Forelimb muscle (tissue), 1 donor: ENCODE results near the gene DUSP28. TPM values are rescaled to one million over a fixed set of nuclear protein-coding genes. Genes with fewer than 3 reads are reported as not detected.
A peak's percentile ranks its signal among the peaks of the same experiment; 100 is the strongest.

Source experiments
- DNase-seq: peaks from one replicate; pipeline ENCODE4 v3.0.0-alpha.2; 2013; ENCODE audit warnings: low read depth
- polyA plus RNA-seq: library from polyadenylated mRNA; unstranded; fragments of 120-200 nt; gene quantifications from one replicate; pipeline ENCODE4 v1.2.1, GENCODE V29; 2013; ENCODE audit not compliant: insufficient read length

DUSP28 gene
- polyA plus RNA-seq, 1 donor = 10.9 TPM

DNA sequence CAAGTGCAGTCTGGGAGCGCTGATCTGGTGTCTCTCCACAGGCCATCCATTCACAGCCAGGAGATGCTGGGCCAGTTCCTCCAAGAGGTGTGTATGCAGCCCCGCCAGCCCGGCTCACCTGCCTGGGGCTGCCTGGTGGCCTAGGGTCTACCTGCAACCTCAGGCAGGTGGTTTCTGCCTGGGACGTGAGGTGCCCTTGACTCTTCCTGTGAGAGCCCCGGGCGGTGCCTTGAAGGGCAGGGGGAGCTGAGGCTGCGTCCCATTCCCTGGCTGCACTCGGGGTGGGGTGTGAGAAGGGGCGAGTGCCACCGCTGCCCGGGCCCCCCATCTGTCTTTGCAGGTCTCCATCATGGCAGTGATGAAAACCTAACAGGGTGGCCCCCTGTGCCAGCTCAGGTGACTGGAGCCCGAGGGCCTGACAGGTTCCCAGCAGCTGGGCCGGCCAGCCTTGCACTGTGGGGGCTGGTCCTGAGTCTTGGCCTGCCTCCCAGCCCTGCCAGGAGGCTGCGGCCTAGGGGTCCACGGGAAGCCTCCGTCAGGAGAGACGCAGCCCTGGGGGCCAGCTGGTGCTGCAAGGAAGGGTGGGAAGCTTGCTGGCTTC lies 38.3 kb downstream of the DUSP28 start:
- no peak for DNase-seq

- DNase-seq = no peak
Measured at GRCh38 chr2:240599141-240599583, 39.0 kb downstream of the DUSP28 start.

GRCh38 chr2:240600451-240600961 lies 40.3 kb downstream of the DUSP28 start:
- DNase-seq = no peak

- no peak for DNase-seq
Measured at GRCh38 chr2:240601061-240601830, 41.1 kb downstream of the DUSP28 start.

DNA sequence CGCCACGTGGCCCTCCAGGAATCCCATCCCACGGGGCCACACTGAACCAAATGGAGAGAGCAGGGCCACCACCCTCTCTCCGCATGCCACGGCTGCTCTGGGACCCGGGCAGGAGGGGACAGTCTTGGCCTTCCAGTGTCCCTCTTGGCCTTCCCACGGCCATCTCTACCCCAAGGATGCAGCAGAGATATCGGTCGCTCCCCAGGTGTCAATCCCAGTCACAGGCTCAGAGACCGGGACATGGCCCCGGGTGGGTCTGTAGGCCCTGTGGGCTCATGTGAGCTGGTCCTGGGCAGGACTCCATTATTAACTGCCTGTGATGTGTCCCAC lies 41.6 kb downstream of the DUSP28 start:
- DNase-seq = no peak

DNA sequence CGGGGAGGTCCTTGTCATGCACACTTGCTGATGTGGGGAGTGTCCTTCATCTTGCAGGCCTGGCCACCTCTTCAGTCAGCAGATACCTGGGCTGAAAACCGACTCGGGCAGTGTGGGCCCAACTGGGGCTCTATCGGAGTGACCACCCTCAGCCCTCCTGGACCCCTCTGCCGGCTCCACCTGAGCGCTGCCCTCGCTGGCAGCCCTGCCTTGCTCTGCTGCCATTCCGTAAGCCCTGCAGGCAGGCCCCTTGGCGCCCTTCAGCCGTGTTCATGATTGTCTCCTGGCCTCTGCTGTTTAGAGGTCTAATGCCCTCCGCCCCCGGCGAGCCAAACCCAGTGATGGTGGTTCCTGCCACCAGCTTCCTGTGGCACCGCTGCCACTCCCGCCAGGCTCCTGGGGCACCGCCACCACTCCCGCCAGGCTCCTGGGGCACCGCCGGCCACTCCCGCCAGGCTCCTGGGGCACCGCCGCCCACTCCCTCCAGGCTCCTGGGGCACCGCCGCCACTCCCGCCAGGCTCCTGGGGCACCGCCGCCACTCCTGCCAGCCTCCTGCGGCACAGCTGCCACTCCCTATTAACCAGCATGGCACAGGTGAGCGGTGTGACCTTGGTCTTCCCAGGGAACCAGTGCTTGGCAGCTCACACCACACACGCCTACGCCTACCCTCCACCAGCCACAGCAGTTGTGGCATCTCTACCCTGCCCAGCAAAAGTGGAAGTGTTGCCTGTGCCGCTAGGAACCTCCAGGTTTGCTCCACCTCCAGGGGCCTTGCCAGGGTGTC lies 42.3 kb downstream of the DUSP28 start:
- DNase-seq = no peak

DNA sequence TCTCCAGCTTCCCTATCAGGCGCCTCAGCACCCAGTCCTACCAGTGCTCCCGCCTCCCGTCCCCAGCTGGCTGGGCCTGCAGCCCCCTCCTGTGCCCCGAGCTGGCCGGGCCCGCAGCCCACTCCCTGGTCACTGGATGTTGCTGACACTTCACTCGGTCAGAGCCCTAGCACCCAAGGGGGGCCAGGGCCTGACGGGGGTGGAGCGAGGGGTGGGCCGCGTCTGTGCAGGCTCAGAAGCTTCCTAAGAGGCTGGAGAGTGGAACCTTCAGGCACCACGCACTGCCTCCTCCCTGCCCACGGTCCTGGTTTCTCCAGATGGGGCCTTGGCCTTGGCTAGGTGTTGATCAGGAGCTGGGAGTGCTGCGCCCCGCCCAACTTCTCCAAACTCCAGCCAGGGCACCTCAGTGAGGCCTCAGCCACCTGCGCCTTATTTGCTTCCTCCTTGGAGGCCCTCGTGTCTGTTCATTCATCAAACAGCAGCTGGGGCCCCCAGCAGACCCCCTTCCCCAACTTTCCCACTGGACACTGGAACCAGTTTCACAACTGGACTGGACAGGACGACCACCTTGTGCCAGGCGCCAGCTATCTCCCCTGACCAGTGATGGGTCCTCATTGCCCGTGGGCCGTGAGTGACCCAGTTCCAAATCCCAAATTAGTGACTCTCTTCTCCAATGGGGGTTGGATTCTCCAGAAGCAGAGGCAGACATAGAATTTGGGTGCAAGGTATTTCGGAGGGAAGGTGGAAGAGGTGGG lies 43.1 kb downstream of the DUSP28 start:
- DNase-seq = no peak

DNA sequence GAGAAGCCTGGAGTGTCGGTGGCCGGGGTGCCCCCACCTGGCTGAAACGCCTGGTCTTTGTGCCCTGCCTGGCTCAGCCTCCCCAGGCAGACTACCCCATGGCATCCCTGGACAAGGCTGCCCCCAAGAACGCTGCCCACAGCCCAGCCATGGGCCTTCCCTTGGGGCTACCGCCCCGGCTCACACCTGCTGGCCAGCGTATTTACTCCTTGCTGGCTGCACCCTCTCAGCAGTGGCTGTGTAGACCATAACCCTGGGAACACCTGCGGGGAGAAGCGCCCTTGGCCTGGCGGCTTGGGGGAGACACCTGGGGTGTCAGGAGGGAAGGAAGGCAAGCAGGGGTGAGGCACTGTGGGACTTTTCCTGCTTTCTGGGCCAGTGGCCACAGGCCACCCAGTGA lies 43.7 kb downstream of the DUSP28 start:
- no peak for DNase-seq

DNA sequence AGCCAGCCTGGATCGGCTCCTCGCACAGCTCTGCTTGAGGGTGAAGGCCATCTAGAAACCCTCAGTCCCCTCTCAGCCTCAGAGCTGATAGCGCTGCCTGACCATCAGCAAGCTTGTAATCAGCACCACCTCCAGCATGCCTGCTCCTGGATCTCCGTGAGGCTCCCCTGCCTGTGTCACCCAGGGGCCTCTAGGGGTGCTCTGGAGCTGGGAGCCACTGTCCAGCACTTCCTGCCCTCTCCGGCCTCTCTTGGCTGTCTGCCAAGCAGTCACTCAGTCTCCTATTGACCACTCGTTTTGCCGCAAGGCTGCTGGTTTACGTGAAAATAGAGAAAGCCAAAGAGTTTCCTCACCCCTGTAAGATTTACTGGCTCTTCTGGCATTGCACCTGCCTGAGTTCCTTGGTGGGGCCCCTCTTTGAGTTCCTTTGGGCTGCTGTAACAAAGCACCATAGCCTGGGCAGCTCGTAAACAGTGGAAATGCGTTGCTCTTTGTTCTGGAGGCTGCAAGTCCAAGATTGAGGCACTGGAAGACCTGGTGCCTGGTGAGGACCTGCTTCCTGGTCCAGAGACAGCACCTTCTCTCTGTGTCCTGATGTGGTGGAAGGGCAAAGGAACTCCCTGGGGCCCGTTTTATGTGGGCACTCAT lies 44.3 kb downstream of the DUSP28 start:
- DNase-seq = peak; percentile 29

DNA sequence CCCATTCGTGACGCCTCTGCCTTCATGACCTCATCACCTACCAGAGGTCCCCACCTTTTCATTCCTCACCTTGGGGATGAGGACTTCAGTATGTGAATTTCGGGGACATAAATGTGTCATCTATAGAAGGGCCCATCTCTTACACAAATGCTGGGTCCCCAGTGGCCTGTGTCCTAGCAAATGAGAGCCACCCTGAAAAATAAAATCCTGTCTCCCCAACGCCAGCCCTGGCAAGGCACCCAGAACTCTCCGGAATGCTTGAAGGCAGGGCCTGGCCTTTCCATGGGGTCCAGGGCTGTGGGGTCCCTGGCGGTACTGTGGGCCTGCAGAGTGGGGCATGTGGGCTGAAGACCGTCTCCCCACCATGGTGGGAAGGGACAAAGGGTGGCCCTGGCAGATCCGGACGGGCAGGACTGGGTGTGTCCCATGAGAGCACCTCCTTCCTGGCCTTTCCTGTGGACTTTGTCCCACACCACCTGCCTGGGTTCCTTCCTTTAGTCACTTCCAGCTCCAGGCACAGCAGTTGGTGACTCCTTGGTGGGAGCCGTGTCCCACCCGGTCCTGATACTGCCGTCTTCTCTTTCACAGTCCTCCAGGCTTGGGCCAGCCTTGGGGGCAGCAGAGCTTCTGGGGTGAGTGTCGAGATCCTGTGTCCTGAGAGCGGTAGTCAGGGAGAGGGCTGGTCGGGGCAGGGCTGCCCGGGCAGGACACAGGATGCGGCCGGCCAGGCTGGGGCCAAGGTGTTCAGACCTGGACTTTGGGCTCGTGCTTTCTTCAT lies 45.0 kb downstream of the DUSP28 start:
- no peak for DNase-seq

DNA sequence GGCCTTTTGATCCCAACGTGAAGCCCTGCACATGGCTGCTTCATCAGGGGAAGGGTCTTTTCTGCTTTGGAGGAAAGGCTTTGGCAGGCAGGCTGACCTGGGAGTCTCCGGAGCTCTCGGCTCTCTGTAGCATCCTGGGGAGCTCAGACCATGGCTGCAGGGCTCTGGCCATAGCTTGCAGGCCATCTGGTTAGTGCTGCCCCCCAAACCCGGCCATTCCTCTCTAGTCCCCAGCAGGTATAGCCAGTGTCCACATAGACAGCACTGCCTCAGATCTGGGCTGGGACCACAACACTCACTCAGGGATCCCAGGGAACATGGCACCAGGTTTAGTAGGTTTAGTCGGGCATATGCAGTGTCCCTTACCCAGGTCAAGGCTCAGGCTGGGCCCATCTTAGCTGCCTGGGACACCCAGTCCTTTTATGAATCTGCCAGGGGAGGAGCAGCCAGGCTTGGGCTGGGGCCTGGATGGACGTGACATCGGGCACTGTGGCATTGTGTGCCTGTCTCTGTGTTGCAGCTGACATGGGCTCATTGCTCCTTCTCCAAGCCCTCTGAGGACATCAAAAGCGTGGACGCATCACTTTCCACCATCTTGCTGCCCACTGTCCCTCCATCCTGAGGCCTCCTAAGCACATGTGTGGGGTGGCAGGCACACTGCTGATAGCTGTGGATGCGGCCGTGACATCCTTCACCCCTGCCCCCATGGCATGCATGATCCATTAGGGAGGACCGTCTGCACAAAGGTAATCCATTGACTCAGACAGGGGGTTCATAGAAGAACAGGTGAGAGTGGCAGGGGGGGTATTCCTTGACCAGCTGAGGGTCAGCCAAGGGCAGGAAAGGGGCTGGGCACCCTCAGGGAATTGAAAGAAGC lies 45.9 kb downstream of the DUSP28 start:
- DNase-seq = no peak

GRCh38 chr2:240611601-240612210 lies 51.5 kb downstream of the DUSP28 start:
- no peak for DNase-seq

Other genes starting within 250 kb of the DUSP28 start
- 97.8 TPM for gene GPC1, start 124.7 kb upstream of the DUSP28 start, polyA plus RNA-seq
- gene ANKMY1, start 2.4 kb upstream of the DUSP28 start, polyA plus RNA-seq = 9.7 TPM
- gene RNPEPL1, start 8.1 kb downstream of the DUSP28 start, polyA plus RNA-seq = 33.2 TPM
- gene CAPN10, start 26.4 kb downstream of the DUSP28 start, polyA plus RNA-seq = 15.4 TPM
- 1.7 TPM for gene GPR35, start 65.1 kb downstream of the DUSP28 start, polyA plus RNA-seq
- 1.1 TPM for gene AQP12B, start 122.5 kb downstream of the DUSP28 start, polyA plus RNA-seq
- 0.76 TPM for gene AQP12A, start 131.5 kb downstream of the DUSP28 start, polyA plus RNA-seq